HAP-1 (cell line): Measurements from ENCODE around the gene EMX1.

Source experiments
- DNase-seq, 2 experiments: peaks; one replicate each; pipeline ENCODE4 v3.0.0-alpha.2; 2016 to 2020; ENCODE audit warnings: low spot score in 2 of 2
- H3K27me3 ChIP-seq: fragments of 250-450 bp; sonication (Bioruptor Pico); 2 replicates; pipeline ENCODE4 v1.5.1; 2020; ENCODE audit warnings: low read depth, mild to moderate bottlenecking, moderate library complexity
- H3K36me3 ChIP-seq: fragments of 250-450 bp; sonication (Bioruptor Pico); replicated peaks from 2 replicates; pipeline ENCODE4 v1.5.1; 2020; ENCODE audit warnings: mild to moderate bottlenecking
- H3K4me1 ChIP-seq: fragments of 250-450 bp; sonication (Bioruptor Pico); 2 replicates; pipeline ENCODE4 v1.5.1; 2020; ENCODE audit warnings: mild to moderate bottlenecking
- H3K4me3 ChIP-seq: fragments of 250-450 bp; sonication (Bioruptor Pico); 2 replicates; pipeline ENCODE4 v1.5.1; 2020; ENCODE audit warnings: mild to moderate bottlenecking, moderate library complexity
- H3K9me3 ChIP-seq: fragments of 250-450 bp; sonication (Bioruptor Pico); 2 replicates; pipeline ENCODE4 v1.5.1; 2020; ENCODE audit warnings: mild to moderate bottlenecking, moderate library complexity
- in situ Hi-C: fragments of 300-500 bp; cut with MboI; formaldehyde crosslinking; loops from 3 replicates; pipeline ENCODE4 v1.14.3; 2020; ENCODE audit warnings: low sequenced_read_pairs, inconsistent platforms, mixed read lengths

Gene EMX1

GRCh38 chr2:72947952-72948830 lies 30.9 kb downstream of the EMX1 start:
- Histone ChIP-seq H3K4me3 (no peak overlapping the region), H3K36me3 (no peaks in the 10 kb centered on the region), H3K27me3 (no peaks in the 10 kb centered on the region), H3K9me3 (no peaks in the 10 kb centered on the region), H3K4me1 (no peaks in the 10 kb centered on the region)
- in situ Hi-C loops = no loop called here
- DNase-seq = no peak

GRCh38 chr2:72949045-72949444 lies 31.7 kb downstream of the EMX1 start:
- Histone ChIP-seq H3K4me1 (no peaks in the 10 kb centered on the region), H3K4me3 (no peak overlapping the region), H3K36me3 (no peaks in the 10 kb centered on the region), H3K9me3 (no peaks in the 10 kb centered on the region), H3K27me3 (no peaks in the 10 kb centered on the region)
- no peak for DNase-seq
- in situ Hi-C loops = no loop called here

- Histone ChIP-seq H3K36me3 (no peaks in the 10 kb centered on the region), H3K27me3 (no peaks in the 10 kb centered on the region), H3K4me1 (no peaks in the 10 kb centered on the region), H3K9me3 (no peaks in the 10 kb centered on the region), H3K4me3 (no peak overlapping the region)
- DNase-seq = no peak
- in situ Hi-C loops = no loop called here
Observed at GRCh38 chr2:72949642-72950041, 32.3 kb downstream of the EMX1 start.

GRCh38 chr2:72950558-72951255 lies 33.4 kb downstream of the EMX1 start:
- in situ Hi-C loops = no loop called here
- Histone ChIP-seq H3K27me3 (no peaks in the 10 kb centered on the region), H3K9me3 (no peaks in the 10 kb centered on the region), H3K36me3 (no peaks in the 10 kb centered on the region), H3K4me1 (no peaks in the 10 kb centered on the region), H3K4me3 (no peak overlapping the region)
- no peak for DNase-seq

DNA sequence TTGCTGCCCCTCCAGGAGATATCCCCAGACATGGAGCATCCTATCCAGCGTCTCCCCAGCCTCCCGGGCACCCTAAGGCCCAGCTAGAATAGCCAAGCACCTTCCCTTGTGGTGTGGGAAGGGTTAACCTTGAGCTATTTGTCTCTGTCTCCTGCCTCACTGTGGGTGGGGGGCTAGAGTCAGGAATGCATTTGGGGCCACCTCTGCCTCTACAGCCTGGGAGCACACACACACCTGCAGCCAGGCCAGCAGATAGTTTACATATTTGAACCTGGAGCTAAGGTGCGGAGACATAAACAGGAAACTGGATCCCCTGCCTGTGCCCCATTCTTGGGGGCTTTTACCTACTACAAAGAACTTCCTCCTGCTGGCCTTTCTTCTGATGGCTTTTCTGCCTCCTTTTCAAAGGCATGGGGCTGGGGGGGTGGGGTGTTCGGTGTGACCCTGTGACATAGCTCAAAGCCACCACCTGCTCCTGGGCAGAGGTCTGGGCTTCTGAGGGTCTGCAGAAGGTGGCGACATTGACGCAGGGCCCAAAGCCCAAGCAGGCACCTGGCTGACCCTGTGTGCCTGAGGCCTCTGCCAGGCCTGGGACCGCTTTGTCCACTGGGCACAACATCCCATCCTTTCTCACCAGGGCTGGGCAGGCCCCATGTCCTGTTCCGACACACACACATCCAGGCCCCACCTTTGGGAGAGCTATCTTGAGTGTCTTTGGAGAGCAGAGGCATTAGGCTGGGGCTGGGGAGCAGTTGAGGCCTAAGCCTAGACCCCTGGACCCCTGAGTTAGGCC lies 34.2 kb downstream of the EMX1 start:
- Histone ChIP-seq H3K9me3 (no peaks in the 10 kb centered on the region), H3K4me1 (no peaks in the 10 kb centered on the region), H3K4me3 (no peak overlapping the region), H3K27me3 (no peaks in the 10 kb centered on the region), H3K36me3 (no peaks in the 10 kb centered on the region)
- in situ Hi-C loops = no loop called here
- no peak for DNase-seq

GRCh38 chr2:72952110-72952823 lies 34.9 kb downstream of the EMX1 start:
- H3K36me3 ChIP-seq = no peaks in the 10 kb centered on the region
- H3K4me3 ChIP-seq = no peak overlapping the region
- H3K9me3 ChIP-seq = no peaks in the 10 kb centered on the region
- no peaks in the 10 kb centered on the region for H3K27me3 ChIP-seq
- DNase-seq = no peak
- in situ Hi-C loops = no loop called here
- H3K4me1 ChIP-seq = no peaks in the 10 kb centered on the region

DNA sequence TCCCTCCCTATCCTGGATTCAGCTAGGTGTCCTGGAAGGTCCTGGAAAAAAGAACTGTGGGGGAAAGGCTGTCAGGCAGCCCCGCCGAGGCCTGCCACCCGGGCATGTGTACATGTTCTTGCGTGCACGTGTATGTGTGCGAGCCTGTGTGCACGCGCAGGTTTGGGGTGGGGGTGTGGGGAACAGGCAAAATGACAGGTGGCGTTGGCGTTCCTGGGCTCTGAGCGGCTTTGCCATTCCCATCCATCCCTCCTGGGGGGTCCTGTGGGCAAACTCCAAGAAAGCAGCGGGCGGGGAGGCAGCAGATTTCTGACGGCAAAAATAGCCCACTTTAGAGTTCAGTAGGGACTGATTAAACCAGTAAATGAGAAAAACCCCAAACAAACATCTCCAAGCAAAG lies 35.6 kb downstream of the EMX1 start:
- Histone ChIP-seq H3K27me3 (no peaks in the 10 kb centered on the region), H3K9me3 (no peaks in the 10 kb centered on the region), H3K4me1 (no peaks in the 10 kb centered on the region), H3K36me3 (no peaks in the 10 kb centered on the region), H3K4me3 (no peak overlapping the region)
- no peak for DNase-seq
- in situ Hi-C loops = no loop called here

- Histone ChIP-seq H3K9me3 (no peaks in the 10 kb centered on the region), H3K36me3 (no peaks in the 10 kb centered on the region), H3K4me1 (no peaks in the 10 kb centered on the region), H3K27me3 (no peaks in the 10 kb centered on the region), H3K4me3 (no peak overlapping the region)
- DNase-seq = no peak
- in situ Hi-C loops = no loop called here
Observed at GRCh38 chr2:72953528-72953927, 36.2 kb downstream of the EMX1 start.

DNA sequence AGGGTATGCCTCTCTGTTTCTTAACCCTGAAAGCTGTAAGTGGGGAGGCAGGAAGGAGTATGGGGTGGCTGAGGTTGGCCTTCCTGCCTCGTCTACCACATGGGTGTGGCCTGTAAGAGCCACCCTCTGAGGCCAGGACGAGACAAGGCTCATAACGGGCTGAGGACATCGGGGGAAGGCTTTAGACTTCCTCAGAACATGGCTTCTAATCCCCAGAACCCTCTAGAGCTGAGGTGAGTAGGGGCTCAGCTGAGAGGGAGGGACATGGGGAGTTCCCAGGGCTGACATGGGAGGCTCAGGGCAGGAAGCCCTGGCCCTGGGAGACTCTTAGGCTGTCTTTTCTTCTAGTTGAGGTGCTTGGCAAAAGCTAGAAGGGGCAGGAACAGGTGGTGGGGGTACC lies 36.7 kb downstream of the EMX1 start:
- Histone ChIP-seq H3K4me1 (no peaks in the 10 kb centered on the region), H3K36me3 (no peaks in the 10 kb centered on the region), H3K27me3 (no peaks in the 10 kb centered on the region), H3K4me3 (no peak overlapping the region), H3K9me3 (no peaks in the 10 kb centered on the region)
- in situ Hi-C loops = no loop called here
- no peak for DNase-seq

- no peak for DNase-seq
- H3K4me3 ChIP-seq = no peak overlapping the region
- no peaks in the 10 kb centered on the region for H3K36me3 ChIP-seq
- H3K27me3 ChIP-seq = no peaks in the 10 kb centered on the region
- H3K9me3 ChIP-seq = no peaks in the 10 kb centered on the region
- no peaks in the 10 kb centered on the region for H3K4me1 ChIP-seq
- in situ Hi-C loops = no loop called here
Observed at GRCh38 chr2:72954376-72955227, 37.3 kb downstream of the EMX1 start.

- DNase-seq = peak in 1 of 2 experiments; percentile 46
- Histone ChIP-seq H3K4me3 (no peak overlapping the region), H3K36me3 (no peaks in the 10 kb centered on the region), H3K27me3 (no peaks in the 10 kb centered on the region), H3K9me3 (no peaks in the 10 kb centered on the region), H3K4me1 (no peaks in the 10 kb centered on the region)
- in situ Hi-C loops = no loop called here
Observed at GRCh38 chr2:72955228-72956049, 38.1 kb downstream of the EMX1 start.

- Histone ChIP-seq H3K27me3 (no peaks in the 10 kb centered on the region), H3K4me1 (no peaks in the 10 kb centered on the region), H3K36me3 (no peaks in the 10 kb centered on the region), H3K9me3 (no peaks in the 10 kb centered on the region), H3K4me3 (no peak overlapping the region)
- DNase-seq = no peak
- in situ Hi-C loops = no loop called here
Observed at GRCh38 chr2:72956050-72956395, 38.7 kb downstream of the EMX1 start.
